OCI-LY1 (cell line): ENCODE data around the gene PTGDS.

Source experiments
- H2AFZ ChIP-seq: fragments of 200-600 bp; sonication (generic), shearing (Covaris generic); 2 replicates; pipeline ENCODE4 v1.6.0; 2014; ENCODE audit warnings: antibody characterized with exemption, mild to moderate bottlenecking, low read length
- H3F3A ChIP-seq: fragments of 200-600 bp; sonication (generic), shearing (Covaris generic); 2 replicates; pipeline ENCODE4 v1.6.0; 2014; ENCODE audit warnings: mild to moderate bottlenecking, antibody characterized with exemption, low read length, moderate library complexity; ENCODE audit not compliant: insufficient read depth
- H3K27ac ChIP-seq: fragments of 200-600 bp; sonication (generic); 2 replicates; pipeline ENCODE4 v1.5.1; 2014; ENCODE audit warnings: low read length, mixed run types, mild to moderate bottlenecking, low read depth; ENCODE audit not compliant: poor library complexity, severe bottlenecking
- H3K27me3 ChIP-seq: fragments of 200-600 bp; sonication (generic); 2 replicates; pipeline ENCODE4 v1.6.0; 2014; ENCODE audit warnings: antibody characterized with exemption, mild to moderate bottlenecking, low read length, moderate library complexity; ENCODE audit not compliant: insufficient read depth
- H3K36me3 ChIP-seq: fragments of 200-600 bp; sonication (generic); 2 replicates; pipeline ENCODE4 v1.6.1; 2014; ENCODE audit warnings: mild to moderate bottlenecking, antibody characterized with exemption, low read length, moderate library complexity, mixed read lengths; ENCODE audit not compliant: insufficient read depth
- H3K4me1 ChIP-seq: fragments of 200-600 bp; sonication (generic); 2 replicates; pipeline ENCODE4 v1.5.1; 2014; ENCODE audit warnings: mild to moderate bottlenecking, low read length, moderate library complexity; ENCODE audit not compliant: insufficient read depth, severe bottlenecking
- H3K4me2 ChIP-seq: fragments of 200-600 bp; sonication (generic), shearing (Covaris generic); 2 replicates; pipeline ENCODE4 v1.6.1; 2014; ENCODE audit warnings: low read length
- H3K4me3 ChIP-seq: fragments of 200-600 bp; sonication (generic); 2 replicates; pipeline ENCODE4 v1.5.1; 2014; ENCODE audit warnings: low read length, low read depth, mild to moderate bottlenecking, mixed read lengths; ENCODE audit not compliant: poor library complexity, severe bottlenecking
- H3K79me2 ChIP-seq: fragments of 200-600 bp; shearing (Covaris generic); 2 replicates; pipeline ENCODE4 v1.6.1; 2016; ENCODE audit warnings: mixed run types, low read length, mixed read lengths; ENCODE audit not compliant: insufficient read depth
- H3K9ac ChIP-seq: fragments of 200-600 bp; sonication (generic), shearing (Covaris generic); 2 replicates; pipeline ENCODE4 v1.6.1; 2014; ENCODE audit warnings: mild to moderate bottlenecking, low read length, mixed read lengths
- H3K9me2 ChIP-seq: fragments of 200-600 bp; sonication (generic), shearing (Covaris generic); 2 replicates; pipeline ENCODE4 v1.6.1; 2014; ENCODE audit warnings: low read depth, mild to moderate bottlenecking, low read length, mixed read lengths
- H3K9me3 ChIP-seq: fragments of 200-600 bp; shearing (Covaris generic); 2 replicates; pipeline ENCODE4 v1.6.1; 2014; ENCODE audit warnings: low read length, mixed read lengths
- H4K20me1 ChIP-seq: fragments of 200-600 bp; sonication (generic), shearing (Covaris generic); 2 replicates; pipeline ENCODE4 v1.6.0; 2016; ENCODE audit warnings: mild to moderate bottlenecking, low read length; ENCODE audit not compliant: insufficient read depth
- EZH2 ChIP-seq: fragments of 200-600 bp; sonication (generic), shearing (Covaris generic); IDR thresholded peaks from 2 replicates; pipeline ENCODE4 v1.8.0; 2017; ENCODE audit warnings: borderline replicate concordance, mixed run types, mild to moderate bottlenecking, antibody characterized with exemption, low read length, moderate library complexity, mixed read lengths
- TF ChIP-seq, protein P1 (sequence below): fragments of 200-600 bp; sonication (generic), shearing (Covaris generic); IDR thresholded peaks from 2 replicates; pipeline ENCODE4 v1.5.1; 2017; ENCODE audit warnings: mild to moderate bottlenecking, antibody characterized with exemption, low read length, moderate library complexity, mixed read lengths

The PTGDS gene

DNA sequence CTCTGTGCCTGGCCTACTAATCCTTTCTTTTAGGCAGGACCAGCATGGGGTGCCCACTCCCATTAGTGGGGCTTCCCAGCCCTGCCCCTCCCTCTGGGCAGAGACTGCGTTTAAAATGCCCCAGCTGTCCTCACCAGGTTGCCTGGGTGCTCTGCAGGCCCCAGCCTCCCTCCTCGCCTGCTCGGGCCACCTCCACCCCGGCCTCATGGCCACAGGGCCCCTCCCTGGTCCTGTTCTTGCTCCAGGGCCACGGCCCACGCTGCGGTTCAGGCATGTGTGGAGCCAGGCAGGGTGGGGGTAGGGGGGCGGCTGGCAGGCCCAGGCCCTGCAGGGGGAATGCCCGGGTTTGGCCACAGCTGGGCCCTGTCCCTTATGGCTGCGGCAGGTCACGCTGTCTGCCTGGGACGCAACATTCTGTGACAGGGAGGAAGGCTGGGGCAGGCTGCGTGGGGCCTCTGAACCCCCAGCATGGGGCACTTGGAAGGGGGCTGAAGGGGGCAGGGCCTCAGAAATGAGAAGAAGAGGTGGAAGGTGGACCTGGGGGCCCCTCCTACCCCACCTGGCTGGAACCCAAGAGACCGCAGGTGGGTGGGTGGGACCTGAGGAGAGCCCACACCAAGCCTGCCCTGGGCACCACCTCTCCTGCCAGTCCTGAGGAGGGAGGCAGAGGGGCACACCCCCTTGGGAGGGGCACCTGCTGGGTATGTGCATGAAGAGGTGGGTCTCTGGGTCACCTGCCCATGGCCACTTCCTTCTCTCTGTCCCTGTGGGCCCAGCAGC, 25.6 kb upstream of the PTGDS start, which contains the start of gene LCN12:
LCN12 (plus strand) TSS at position 733 of the 780 bp plus-strand sequence. CDS start 55 bp downstream, outside the sequence.
- Histone ChIP-seq H3F3A (no peaks in the 10 kb centered on the region), H3K4me1 (peaks cover 12% of the 10 kb centered on the region), H3K9me3 (no peaks in the 10 kb centered on the region), H2AFZ (no peak within 1 kb of the TSS), H3K4me3 (no peak within 1 kb of the TSS), H3K9me2 (no peaks in the 10 kb centered on the region), H3K79me2 (no peaks in the 10 kb centered on the region), H3K27ac (no peak within 1 kb of the TSS), H4K20me1 (no peaks in the 10 kb centered on the region), H3K4me2 (no peak within 1 kb of the TSS), H3K9ac (no peak within 1 kb of the TSS), H3K36me3 (no peaks in the 10 kb centered on the region), H3K27me3 (peaks cover 13% of the 10 kb centered on the region; the same call in 1 of the 2 replicates)
- TF ChIP-seq EZH2: no peak
- TF ChIP-seq, protein P1, sequence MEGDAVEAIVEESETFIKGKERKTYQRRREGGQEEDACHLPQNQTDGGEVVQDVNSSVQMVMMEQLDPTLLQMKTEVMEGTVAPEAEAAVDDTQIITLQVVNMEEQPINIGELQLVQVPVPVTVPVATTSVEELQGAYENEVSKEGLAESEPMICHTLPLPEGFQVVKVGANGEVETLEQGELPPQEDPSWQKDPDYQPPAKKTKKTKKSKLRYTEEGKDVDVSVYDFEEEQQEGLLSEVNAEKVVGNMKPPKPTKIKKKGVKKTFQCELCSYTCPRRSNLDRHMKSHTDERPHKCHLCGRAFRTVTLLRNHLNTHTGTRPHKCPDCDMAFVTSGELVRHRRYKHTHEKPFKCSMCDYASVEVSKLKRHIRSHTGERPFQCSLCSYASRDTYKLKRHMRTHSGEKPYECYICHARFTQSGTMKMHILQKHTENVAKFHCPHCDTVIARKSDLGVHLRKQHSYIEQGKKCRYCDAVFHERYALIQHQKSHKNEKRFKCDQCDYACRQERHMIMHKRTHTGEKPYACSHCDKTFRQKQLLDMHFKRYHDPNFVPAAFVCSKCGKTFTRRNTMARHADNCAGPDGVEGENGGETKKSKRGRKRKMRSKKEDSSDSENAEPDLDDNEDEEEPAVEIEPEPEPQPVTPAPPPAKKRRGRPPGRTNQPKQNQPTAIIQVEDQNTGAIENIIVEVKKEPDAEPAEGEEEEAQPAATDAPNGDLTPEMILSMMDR: no peak

DNA sequence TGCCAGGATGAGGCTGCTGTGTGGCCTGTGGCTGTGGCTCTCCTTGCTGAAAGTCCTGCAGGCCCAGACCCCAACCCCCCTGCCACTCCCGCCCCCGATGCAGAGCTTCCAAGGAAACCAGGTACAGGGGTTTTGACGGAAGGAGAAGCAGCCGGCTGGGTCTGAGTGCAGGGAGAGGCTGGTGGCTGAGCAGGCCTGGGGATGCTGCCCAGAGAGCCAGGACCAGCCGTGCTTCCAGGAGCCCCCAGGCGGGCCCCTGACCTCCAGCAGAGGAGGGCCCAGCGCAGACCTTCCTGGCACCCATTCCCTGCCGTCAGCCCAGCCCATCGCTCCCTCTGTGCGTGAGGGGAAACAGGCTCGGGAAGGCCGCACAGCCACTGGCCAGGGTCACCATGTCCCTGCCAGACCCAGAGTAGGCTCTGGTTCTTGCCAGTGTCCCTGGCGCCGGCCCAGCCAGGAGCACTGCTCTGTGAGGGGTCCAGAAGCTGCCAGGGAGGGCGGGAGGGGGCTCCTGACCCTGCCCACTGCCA, 24.9 kb upstream of the PTGDS start:
- Histone ChIP-seq H3K4me2 (no peak overlapping the region), H3K36me3 (no peaks in the 10 kb centered on the region), H3K27me3 (peaks cover 14% of the 10 kb centered on the region; the same call in 1 of the 2 replicates), H2AFZ (no peak overlapping the region), H3K79me2 (no peaks in the 10 kb centered on the region), H3K9ac (no peak overlapping the region), H3K4me1 (peaks cover 12% of the 10 kb centered on the region), H3K4me3 (no peak overlapping the region), H4K20me1 (no peaks in the 10 kb centered on the region), H3K9me2 (no peaks in the 10 kb centered on the region), H3K9me3 (no peaks in the 10 kb centered on the region), H3K27ac (no peak overlapping the region), H3F3A (no peaks in the 10 kb centered on the region)
- TF ChIP-seq, protein P1: no peak
- TF ChIP-seq EZH2: no peak

DNA sequence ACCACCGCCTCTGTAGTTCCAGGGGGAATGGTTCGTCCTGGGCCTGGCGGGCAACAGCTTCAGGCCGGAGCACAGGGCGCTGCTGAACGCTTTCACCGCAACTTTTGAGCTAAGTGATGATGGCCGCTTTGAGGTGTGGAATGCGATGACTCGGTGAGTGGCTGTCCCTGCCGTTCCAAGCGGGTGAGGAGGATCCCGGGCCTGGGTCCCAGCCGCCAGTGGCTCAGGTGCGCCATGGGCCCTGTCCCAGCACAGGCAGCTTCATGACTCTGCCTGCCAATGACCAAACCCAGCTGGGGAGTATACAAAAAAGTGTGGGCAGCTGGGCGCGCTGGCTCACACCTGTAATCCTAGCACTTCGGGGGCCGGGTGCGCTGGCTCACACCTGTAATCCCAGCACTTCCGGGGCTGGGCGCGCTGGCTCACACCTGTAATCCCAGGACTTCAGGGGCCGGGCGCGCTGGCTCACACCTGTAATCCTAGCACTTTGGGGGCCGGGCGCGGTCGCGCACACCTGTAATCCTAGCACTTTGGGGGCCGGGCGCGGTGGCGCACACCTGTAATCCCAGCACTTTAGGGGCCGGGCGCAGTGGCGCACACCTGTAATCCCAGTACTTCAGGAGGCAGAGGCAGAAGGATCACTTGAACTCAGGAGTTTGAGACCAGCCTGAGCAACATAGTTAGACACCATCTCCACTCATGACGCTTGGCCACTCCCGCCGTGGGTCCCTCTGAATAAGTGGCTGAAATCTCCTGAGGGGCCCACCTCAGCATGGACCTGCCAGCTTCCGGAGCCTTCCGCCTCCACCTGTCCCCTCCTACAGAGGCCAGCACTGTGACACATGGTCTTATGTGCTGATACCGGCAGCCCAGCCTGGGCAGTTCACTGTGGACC, 24.2 kb upstream of the PTGDS start:
- peaks cover 18% of the 10 kb centered on the region; the same call in 1 of the 2 replicates for H3K27me3 ChIP-seq
- H3F3A ChIP-seq: no peaks in the 10 kb centered on the region
- no peak for TF ChIP-seq EZH2
- TF ChIP-seq, protein P1: no peak
- no peak overlapping the region for H3K27ac ChIP-seq
- no peak overlapping the region for H3K4me3 ChIP-seq
- no peaks in the 10 kb centered on the region for H3K9me2 ChIP-seq
- no peaks in the 10 kb centered on the region for H3K36me3 ChIP-seq
- no peak overlapping the region for H3K4me2 ChIP-seq
- H3K9me3 ChIP-seq: no peaks in the 10 kb centered on the region
- H3K79me2 ChIP-seq: no peaks in the 10 kb centered on the region
- no peak overlapping the region for H3K9ac ChIP-seq
- peaks cover 12% of the 10 kb centered on the region for H3K4me1 ChIP-seq
- H2AFZ ChIP-seq: no peak overlapping the region
- no peaks in the 10 kb centered on the region for H4K20me1 ChIP-seq
